Activated CD8-positive, alpha-beta memory T cell treated with anti-CD3 and anti-CD28 coated beads, Interleukin-2, amount 10 ng/mL, durations not matched to agents 7 days and 5 days (primary cell): ENCODE results near the gene PTPRD. TPM values are rescaled to one million over a fixed set of nuclear protein-coding genes. Genes with fewer than 3 reads are reported as not detected.
"Not testable (repeated sequence)": the region's sequence is repeated elsewhere in the genome, so short reads cannot be mapped to it uniquely, and the experiment has no call there.

Source experiments
- ATAC-seq: fragments of 150-1000 bp; cut with Tn5 transposase; one replicate; pipeline ENCODE4 v1.10.0; 2021; ENCODE audit warnings: moderate library complexity
- CTCF ChIA-PET: fragments of 350-600 bp; sonication (Branson Sonifier 250); formaldehyde crosslinking; loops from one replicate; lab custom pipeline; 2021; ENCODE audit warnings: antibody characterized with exemption; lab: Charles Lee
- DNase-seq: peaks from one replicate; pipeline ENCODE4 v3.0.0-alpha.2; 2020
- H3K27ac Mint-ChIP-seq: one replicate; pipeline ENCODE4 v1.8.0; 2021; ENCODE audit warnings: mild to moderate bottlenecking, mixed read lengths
- H3K27me3 Mint-ChIP-seq: one replicate; pipeline ENCODE4 v1.8.0; 2021; ENCODE audit warnings: mixed read lengths
- H3K36me3 Mint-ChIP-seq: one replicate; pipeline ENCODE4 v1.8.0; 2021; ENCODE audit warnings: mild to moderate bottlenecking, mixed read lengths
- H3K4me1 Mint-ChIP-seq: one replicate; pipeline ENCODE4 v1.8.0; 2021; ENCODE audit warnings: mixed read lengths
- H3K4me3 Mint-ChIP-seq: one replicate; pipeline ENCODE4 v1.8.0; 2021; ENCODE audit warnings: mild to moderate bottlenecking, moderate library complexity, mixed read lengths
- H3K9me3 Mint-ChIP-seq: one replicate; pipeline ENCODE4 v1.8.0; 2022; ENCODE audit warnings: low read depth, mixed read lengths
- total RNA-seq, 2 experiments: library from RNA; stranded (reverse); gene quantifications; one replicate each; pipeline ENCODE4 v1.2.3, GENCODE V29; 2021

Gene PTPRD
- total RNA-seq, 2 experiments from 2014 or later = 0.07 TPM; not detected in 1

- peaks cover 9% of the 10 kb centered on the region for H3K9me3 Mint-ChIP-seq
- H3K27ac Mint-ChIP-seq = no peak overlapping the region
- CTCF ChIA-PET = no interaction called here
- DNase-seq (no peak), ATAC-seq (no peak)
- H3K27me3 Mint-ChIP-seq = no peaks in the 10 kb centered on the region
- no peaks in the 10 kb centered on the region for H3K4me1 Mint-ChIP-seq
- H3K36me3 Mint-ChIP-seq = no peaks in the 10 kb centered on the region
- no peak overlapping the region for H3K4me3 Mint-ChIP-seq
Measured at GRCh38 chr9:10438955-10439354, 173.8 kb downstream of the PTPRD start.

GRCh38 chr9:10436756-10437155 lies 176.0 kb downstream of the PTPRD start:
- no peak for DNase-seq
- H3K27ac Mint-ChIP-seq = no peak overlapping the region
- ATAC-seq = no peak
- CTCF ChIA-PET = no interaction called here
- H3K4me3 Mint-ChIP-seq = no peak overlapping the region
- no peaks in the 10 kb centered on the region for H3K27me3 Mint-ChIP-seq
- H3K9me3 Mint-ChIP-seq = peaks cover 9% of the 10 kb centered on the region
- H3K4me1 Mint-ChIP-seq = no peaks in the 10 kb centered on the region
- no peaks in the 10 kb centered on the region for H3K36me3 Mint-ChIP-seq

GRCh38 chr9:10434412-10434811 lies 178.4 kb downstream of the PTPRD start:
- CTCF ChIA-PET = no interaction called here

GRCh38 chr9:10411272-10411671 lies 201.5 kb downstream of the PTPRD start:
- no peaks in the 10 kb centered on the region for H3K27me3 Mint-ChIP-seq
- ATAC-seq = no peak
- H3K9me3 Mint-ChIP-seq = peaks cover 11% of the 10 kb centered on the region
- H3K36me3 Mint-ChIP-seq = no peaks in the 10 kb centered on the region
- H3K27ac Mint-ChIP-seq = no peak overlapping the region
- DNase-seq = no peak
- no peak overlapping the region for H3K4me3 Mint-ChIP-seq
- CTCF ChIA-PET = no interaction called here
- H3K4me1 Mint-ChIP-seq = no peaks in the 10 kb centered on the region

More at GRCh38 chr9:10434412-10434811, 178.4 kb downstream of the PTPRD start:
- ATAC-seq (no peak), DNase-seq (no peak)
- no peak overlapping the region for H3K27ac Mint-ChIP-seq
- no peaks in the 10 kb centered on the region for H3K27me3 Mint-ChIP-seq
- H3K9me3 Mint-ChIP-seq = peaks cover 7% of the 10 kb centered on the region
- no peak overlapping the region for H3K4me3 Mint-ChIP-seq
- H3K36me3 Mint-ChIP-seq = no peaks in the 10 kb centered on the region
- H3K4me1 Mint-ChIP-seq = no peaks in the 10 kb centered on the region

- Mint-ChIP-seq H3K27me3 (no peaks in the 10 kb centered on the region), H3K36me3 (no peaks in the 10 kb centered on the region)
Measured at GRCh38 chr9:10403283-10403682, 209.5 kb downstream of the PTPRD start.

GRCh38 chr9:10396615-10397014 lies 216.2 kb downstream of the PTPRD start:
- Mint-ChIP-seq H3K4me1 (no peaks in the 10 kb centered on the region), H3K36me3 (no peaks in the 10 kb centered on the region), H3K9me3 (no peaks in the 10 kb centered on the region), H3K27me3 (no peaks in the 10 kb centered on the region), H3K27ac (no peak overlapping the region), H3K4me3 (no peak overlapping the region)
- CTCF ChIA-PET = no interaction called here
- ATAC-seq = no peak
- no peak for DNase-seq

More at GRCh38 chr9:10403283-10403682, 209.5 kb downstream of the PTPRD start:
- Mint-ChIP-seq H3K9me3 (peaks cover 6% of the 10 kb centered on the region), H3K4me3 (no peak overlapping the region), H3K27ac (no peak overlapping the region), H3K4me1 (no peaks in the 10 kb centered on the region)
- CTCF ChIA-PET = no interaction called here
- ATAC-seq (no peak), DNase-seq (no peak)

- no peaks in the 10 kb centered on the region for H3K36me3 Mint-ChIP-seq
Measured at GRCh38 chr9:10387282-10387681, 225.5 kb downstream of the PTPRD start.

GRCh38 chr9:10371824-10372223 lies 241.0 kb downstream of the PTPRD start:
- H3K9me3 Mint-ChIP-seq = peaks cover 2% of the 10 kb centered on the region
- CTCF ChIA-PET = no interaction called here
- no peaks in the 10 kb centered on the region for H3K27me3 Mint-ChIP-seq
- no peak for DNase-seq
- H3K36me3 Mint-ChIP-seq = no peaks in the 10 kb centered on the region
- H3K27ac Mint-ChIP-seq = no peak overlapping the region
- H3K4me3 Mint-ChIP-seq = no peak overlapping the region
- H3K4me1 Mint-ChIP-seq = no peaks in the 10 kb centered on the region
- no peak for ATAC-seq

More at GRCh38 chr9:10387282-10387681, 225.5 kb downstream of the PTPRD start:
- CTCF ChIA-PET = no interaction called here
- no peak for ATAC-seq
- Mint-ChIP-seq H3K4me3 (no peak overlapping the region), H3K27ac (no peak overlapping the region), H3K27me3 (no peaks in the 10 kb centered on the region), H3K4me1 (no peaks in the 10 kb centered on the region), H3K9me3 (peaks cover 7% of the 10 kb centered on the region)
- DNase-seq = no peak

GRCh38 chr9:10366171-10366779 lies 246.5 kb downstream of the PTPRD start:
- DNase-seq (no peak), ATAC-seq (no peak)
- CTCF ChIA-PET = no interaction called here
- Mint-ChIP-seq H3K9me3 (peaks cover 2% of the 10 kb centered on the region), H3K36me3 (no peaks in the 10 kb centered on the region), H3K4me1 (no peaks in the 10 kb centered on the region), H3K27me3 (no peaks in the 10 kb centered on the region), H3K4me3 (no peak overlapping the region), H3K27ac (no peak overlapping the region)

- Mint-ChIP-seq H3K36me3 (no peaks in the 10 kb centered on the region), H3K27me3 (no peaks in the 10 kb centered on the region), H3K4me1 (no peaks in the 10 kb centered on the region), H3K27ac (no peak overlapping the region), H3K9me3 (peaks cover 5% of the 10 kb centered on the region), H3K4me3 (no peak overlapping the region)
- DNase-seq (no peak), ATAC-seq (no peak)
- CTCF ChIA-PET = no interaction called here
Measured at GRCh38 chr9:10354591-10354990, 258.2 kb downstream of the PTPRD start.

GRCh38 chr9:10345621-10346020 lies 267.2 kb downstream of the PTPRD start:
- H3K4me3 Mint-ChIP-seq, H3K27ac Mint-ChIP-seq, ATAC-seq, CTCF ChIA-PET, H3K4me1 Mint-ChIP-seq, DNase-seq, H3K9me3 Mint-ChIP-seq, H3K27me3 Mint-ChIP-seq, H3K36me3 Mint-ChIP-seq: not testable (repeated sequence)

GRCh38 chr9:10341057-10341456 lies 271.7 kb downstream of the PTPRD start:
- ATAC-seq (no peak), DNase-seq (no peak)
- H3K27ac Mint-ChIP-seq = no peak overlapping the region
- H3K4me1 Mint-ChIP-seq = no peaks in the 10 kb centered on the region
- no peaks in the 10 kb centered on the region for H3K36me3 Mint-ChIP-seq
- no peak overlapping the region for H3K4me3 Mint-ChIP-seq
- H3K27me3 Mint-ChIP-seq = no peaks in the 10 kb centered on the region
- H3K9me3 Mint-ChIP-seq = peaks cover 1% of the 10 kb centered on the region
- CTCF ChIA-PET = no interaction called here

- H3K9me3 Mint-ChIP-seq = peaks cover 5% of the 10 kb centered on the region
- DNase-seq (no peak), ATAC-seq (no peak)
- no peak overlapping the region for H3K4me3 Mint-ChIP-seq
- CTCF ChIA-PET = no interaction called here
- no peak overlapping the region for H3K27ac Mint-ChIP-seq
- no peaks in the 10 kb centered on the region for H3K27me3 Mint-ChIP-seq
- no peaks in the 10 kb centered on the region for H3K36me3 Mint-ChIP-seq
- no peaks in the 10 kb centered on the region for H3K4me1 Mint-ChIP-seq
Measured at GRCh38 chr9:10339152-10339551, 273.6 kb downstream of the PTPRD start.

- no peaks in the 10 kb centered on the region for H3K27me3 Mint-ChIP-seq
- no peak overlapping the region for H3K27ac Mint-ChIP-seq
- CTCF ChIA-PET = no interaction called here
- no peaks in the 10 kb centered on the region for H3K4me1 Mint-ChIP-seq
- H3K36me3 Mint-ChIP-seq = no peaks in the 10 kb centered on the region
- no peak overlapping the region for H3K4me3 Mint-ChIP-seq
- DNase-seq (no peak), ATAC-seq (no peak)
- peaks cover 5% of the 10 kb centered on the region for H3K9me3 Mint-ChIP-seq
Measured at GRCh38 chr9:10331157-10331556, 281.6 kb downstream of the PTPRD start.

GRCh38 chr9:10282084-10282483 lies 330.7 kb downstream of the PTPRD start:
- H3K9me3 Mint-ChIP-seq = peaks cover 7% of the 10 kb centered on the region
- H3K27ac Mint-ChIP-seq = no peak overlapping the region
- no peaks in the 10 kb centered on the region for H3K36me3 Mint-ChIP-seq
- no peaks in the 10 kb centered on the region for H3K4me1 Mint-ChIP-seq
- H3K27me3 Mint-ChIP-seq = no peaks in the 10 kb centered on the region
- CTCF ChIA-PET = no interaction called here
- no peak overlapping the region for H3K4me3 Mint-ChIP-seq
- ATAC-seq (no peak), DNase-seq (no peak)
